Hematopoietic multipotent progenitor cell treated with erythropoietin and hydrocortisone succinate and interleukin-3 and kit ligand, for 4 days (in vitro differentiated cells): ENCODE measurements around the gene POLH.
"Not testable (repeated sequence)": the region's sequence is repeated elsewhere in the genome, so short reads cannot be mapped to it uniquely, and the experiment has no call there.

ENCODE experiments used
- DNase-seq: peaks from one replicate; pipeline ENCODE4 v3.0.0-alpha.2; 2015

Gene POLH

GRCh38 chr6:43608310-43608763 lies 32.4 kb downstream of the POLH start:
- DNase-seq: peak; percentile 87

GRCh38 chr6:43608807-43609206 lies 32.8 kb downstream of the POLH start:
- DNase-seq: peak; percentile 74

- no peak for DNase-seq
Observed at GRCh38 chr6:43609402-43609801, 33.4 kb downstream of the POLH start.

- no peak for DNase-seq
Observed at GRCh38 chr6:43610431-43610830, 34.4 kb downstream of the POLH start.

- no peak for DNase-seq
Observed at GRCh38 chr6:43613721-43614395, 37.9 kb downstream of the POLH start.

GRCh38 chr6:43614396-43614730 lies 38.4 kb downstream of the POLH start:
- DNase-seq: no peak

GRCh38 chr6:43616725-43617472 lies 40.9 kb downstream of the POLH start:
- DNase-seq: peak; percentile 54

- DNase-seq: no peak
Observed at GRCh38 chr6:43621078-43621835, 45.3 kb downstream of the POLH start.

- DNase-seq: no peak
Observed at GRCh38 chr6:43621836-43622180, 45.8 kb downstream of the POLH start.

GRCh38 chr6:43622541-43622940 lies 46.6 kb downstream of the POLH start:
- DNase-seq: no peak

GRCh38 chr6:43623880-43624785 lies 48.1 kb downstream of the POLH start:
- no peak for DNase-seq

GRCh38 chr6:43624786-43625288 lies 48.9 kb downstream of the POLH start:
- no peak for DNase-seq

- DNase-seq: no peak
Observed at GRCh38 chr6:43625393-43625992, 49.5 kb downstream of the POLH start.

GRCh38 chr6:43627008-43627825 lies 51.2 kb downstream of the POLH start:
- peak; percentile 77 for DNase-seq

GRCh38 chr6:43628393-43629103 lies 52.6 kb downstream of the POLH start:
- peak; percentile 83 for DNase-seq

GRCh38 chr6:43629104-43629504 lies 53.1 kb downstream of the POLH start, which contains the start of gene GTPBP2:
Gene GTPBP2 (minus strand): TSS chr6:43629264. CDS start chr6:43629162, 102 bp downstream.
- peak; percentile 100 for DNase-seq

GRCh38 chr6:43629505-43630300 lies 53.7 kb downstream of the POLH start:
- DNase-seq: peak; percentile 99

- DNase-seq: peak; percentile 96
Observed at GRCh38 chr6:43630980-43631619, 55.1 kb downstream of the POLH start.

GRCh38 chr6:43633002-43633401 lies 57.0 kb downstream of the POLH start:
- DNase-seq: not testable (repeated sequence)
